ENCODE results near the gene RNF26. TPM values are rescaled to one million over a fixed set of nuclear protein-coding genes. Genes with fewer than 3 reads are reported as not detected.

Gene RNF26
- total and polyA plus RNA-seq, 2 of the 13 experiments (the other 11 are each of a cell fraction or from before 2014, with no cell fraction given): 11.9 to 26.3 TPM

GRCh38 chr11:119368121-119369034 is 34.1 kb downstream of the RNF26 start (continued):
- peak; percentile 86; the same call in 1 of the 2 replicates for TF ChIP-seq ZNF318 (CRISPR knock-in tag; IDR thresholded peaks at IDR 0.05)
- TF ChIP-seq TBL1XR1 (IDR thresholded peaks at IDR 0.05; ENCODE audit: borderline replicate concordance, low read length, partially characterized antibody): peak; percentile 83
- no peak for TF ChIP-seq ZNF3 (CRISPR knock-in tag; IDR thresholded peaks at IDR 0.05)
- no peak for TF ChIP-seq ZXDC (CRISPR knock-in tag; IDR thresholded peaks at IDR 0.05)
- no peak for TF ChIP-seq ZNF773 (CRISPR knock-in tag; IDR thresholded peaks at IDR 0.05; ENCODE audit: borderline replicate concordance)
- peak; percentile 62 for TF ChIP-seq AGO2 (optimal IDR thresholded peaks at IDR 0.05; ENCODE audit: low read depth, low read length)
- peak; percentile 84; the same call in 1 of the 2 replicates for TF ChIP-seq TOE1 (CRISPR knock-in tag; IDR thresholded peaks at IDR 0.05)
- TF ChIP-seq, protein P1, sequence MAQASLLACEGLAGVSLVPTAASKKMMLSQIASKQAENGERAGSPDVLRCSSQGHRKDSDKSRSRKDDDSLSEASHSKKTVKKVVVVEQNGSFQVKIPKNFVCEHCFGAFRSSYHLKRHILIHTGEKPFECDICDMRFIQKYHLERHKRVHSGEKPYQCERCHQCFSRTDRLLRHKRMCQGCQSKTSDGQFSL (CRISPR knock-in tag; IDR thresholded peaks at IDR 0.05): no peak
- TF ChIP-seq, protein P2, sequence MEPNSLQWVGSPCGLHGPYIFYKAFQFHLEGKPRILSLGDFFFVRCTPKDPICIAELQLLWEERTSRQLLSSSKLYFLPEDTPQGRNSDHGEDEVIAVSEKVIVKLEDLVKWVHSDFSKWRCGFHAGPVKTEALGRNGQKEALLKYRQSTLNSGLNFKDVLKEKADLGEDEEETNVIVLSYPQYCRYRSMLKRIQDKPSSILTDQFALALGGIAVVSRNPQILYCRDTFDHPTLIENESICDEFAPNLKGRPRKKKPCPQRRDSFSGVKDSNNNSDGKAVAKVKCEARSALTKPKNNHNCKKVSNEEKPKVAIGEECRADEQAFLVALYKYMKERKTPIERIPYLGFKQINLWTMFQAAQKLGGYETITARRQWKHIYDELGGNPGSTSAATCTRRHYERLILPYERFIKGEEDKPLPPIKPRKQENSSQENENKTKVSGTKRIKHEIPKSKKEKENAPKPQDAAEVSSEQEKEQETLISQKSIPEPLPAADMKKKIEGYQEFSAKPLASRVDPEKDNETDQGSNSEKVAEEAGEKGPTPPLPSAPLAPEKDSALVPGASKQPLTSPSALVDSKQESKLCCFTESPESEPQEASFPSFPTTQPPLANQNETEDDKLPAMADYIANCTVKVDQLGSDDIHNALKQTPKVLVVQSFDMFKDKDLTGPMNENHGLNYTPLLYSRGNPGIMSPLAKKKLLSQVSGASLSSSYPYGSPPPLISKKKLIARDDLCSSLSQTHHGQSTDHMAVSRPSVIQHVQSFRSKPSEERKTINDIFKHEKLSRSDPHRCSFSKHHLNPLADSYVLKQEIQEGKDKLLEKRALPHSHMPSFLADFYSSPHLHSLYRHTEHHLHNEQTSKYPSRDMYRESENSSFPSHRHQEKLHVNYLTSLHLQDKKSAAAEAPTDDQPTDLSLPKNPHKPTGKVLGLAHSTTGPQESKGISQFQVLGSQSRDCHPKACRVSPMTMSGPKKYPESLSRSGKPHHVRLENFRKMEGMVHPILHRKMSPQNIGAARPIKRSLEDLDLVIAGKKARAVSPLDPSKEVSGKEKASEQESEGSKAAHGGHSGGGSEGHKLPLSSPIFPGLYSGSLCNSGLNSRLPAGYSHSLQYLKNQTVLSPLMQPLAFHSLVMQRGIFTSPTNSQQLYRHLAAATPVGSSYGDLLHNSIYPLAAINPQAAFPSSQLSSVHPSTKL (CRISPR knock-in tag; IDR thresholded peaks at IDR 0.05): peak; percentile 91
- no peak for TF ChIP-seq ZNF768 (CRISPR knock-in tag; IDR thresholded peaks at IDR 0.05)
- TF ChIP-seq, protein P3, sequence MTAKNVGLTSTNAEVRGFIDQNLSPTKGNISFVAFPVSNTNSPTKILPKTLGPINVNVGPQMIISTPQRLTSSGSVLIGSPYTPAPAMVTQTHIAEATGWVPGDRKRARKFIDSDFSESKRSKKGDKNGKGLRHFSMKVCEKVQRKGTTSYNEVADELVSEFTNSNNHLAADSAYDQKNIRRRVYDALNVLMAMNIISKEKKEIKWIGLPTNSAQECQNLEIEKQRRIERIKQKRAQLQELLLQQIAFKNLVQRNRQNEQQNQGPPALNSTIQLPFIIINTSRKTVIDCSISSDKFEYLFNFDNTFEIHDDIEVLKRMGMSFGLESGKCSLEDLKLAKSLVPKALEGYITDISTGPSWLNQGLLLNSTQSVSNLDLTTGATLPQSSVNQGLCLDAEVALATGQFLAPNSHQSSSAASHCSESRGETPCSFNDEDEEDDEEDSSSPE (CRISPR knock-in tag; IDR thresholded peaks at IDR 0.05): peak; percentile 27; the same call in 1 of the 2 replicates
